Measurements from ENCODE around the gene MTMR12. TPM values are rescaled to one million over a fixed set of nuclear protein-coding genes. Genes with fewer than 3 reads are reported as not detected.

The MTMR12 gene
- total and polyA plus RNA-seq, 2 donors (not counting 3 experiments of a cell fraction or from before 2014, with no cell fraction given) = 18.2 to 38.6 TPM

GRCh38 chr5:32222723-32223470 lies 89.8 kb downstream of the MTMR12 start:
- intact Hi-C loops (cut with micrococcal nuclease) (no loop called here), dilution Hi-C loops (cut with MboI; ENCODE audit: extremely low pct_ligation_motif_present, low sequenced_read_pairs) (no loop called here)
- Histone ChIP-seq H2AFZ (ENCODE audit: low read depth, low read length) (no peak overlapping the region), H3K27ac (ENCODE audit: insufficient read depth, low read depth, low read length) (no peak overlapping the region), H3K9me3 (replicated peaks; ENCODE audit: control insufficient read depth, insufficient read depth, low read length) (no peaks in the 10 kb centered on the region), H3K9me1 (replicated peaks; ENCODE audit: control insufficient read depth, extremely low read depth, insufficient read depth, low read length) (no peaks in the 10 kb centered on the region), H3K4me2 (ENCODE audit: insufficient read depth, low read length) (no peak overlapping the region), H3K27me3 (ENCODE audit: control insufficient read depth in 2 of 2, insufficient read depth in 2 of 2, low read length in 2 of 2) (no peaks in the 10 kb centered on the region), H3K4me3 (replicated peaks in 1 of 3; ENCODE audit: insufficient read depth in 1 of 3, low read depth in 1 of 3, low read length in 3 of 3) (no peak overlapping the region), H3K36me3 (ENCODE audit: control insufficient read depth in 2 of 2, extremely low read depth in 1 of 2, insufficient read depth in 2 of 2, low read length in 2 of 2) (no peaks in the 10 kb centered on the region), H3K4me1 (ENCODE audit: control insufficient read depth, extremely low read depth, insufficient read depth, low read length) (no peaks in the 10 kb centered on the region), H4K20me1 (replicated peaks; ENCODE audit: control insufficient read depth, extremely low read depth, insufficient read depth, low read length) (no peaks in the 10 kb centered on the region), H3K79me2 (ENCODE audit: control insufficient read depth, insufficient read depth, low read length) (no peaks in the 10 kb centered on the region), H3K9ac (replicated peaks; ENCODE audit: extremely low read depth, insufficient read depth, low read length) (no peak overlapping the region)
- DNase-seq (ENCODE audit: low read depth, low spot score) = no peak
- ChIA-PET POLR2A (no interaction called here), CTCF (no interaction called here)
- TF ChIP-seq EZH2 (IDR thresholded peaks at IDR 0.05; ENCODE audit: borderline replicate concordance, low read depth, low read length, severe bottlenecking) (no peak), FOS (IDR thresholded peaks at IDR 0.05; ENCODE audit: borderline replicate concordance, insufficient read depth, low read length) (no peak), POLR2A (IDR thresholded peaks at IDR 0.05; ENCODE audit: low read depth, low read length) (no peak), POLR2AphosphoS5 (IDR thresholded peaks at IDR 0.05; ENCODE audit: insufficient read depth, low read depth, low read length) (no peak), MYC (IDR thresholded peaks at IDR 0.05; ENCODE audit: low read depth, low read length) (no peak), CTCF (IDR thresholded peaks at IDR 0.05; ENCODE audit: extremely low read depth in 1 of 2, insufficient read depth in 1 of 2, low read depth in 1 of 2, low read length in 2 of 2) (no peak), JUN (IDR thresholded peaks at IDR 0.05; ENCODE audit: borderline replicate concordance, insufficient read depth, insufficient read length, low read depth) (no peak), GATA2 (IDR thresholded peaks at IDR 0.05; ENCODE audit: insufficient read depth, insufficient read length, low read depth, low read length) (no peak), MAX (IDR thresholded peaks at IDR 0.05; ENCODE audit: insufficient read depth, insufficient read length) (no peak)
- no TSS peak for BruUV-seq (replicated peaks)
- no peak for FAIRE-seq
